ENCODE results near the gene TBC1D21. TPM values are rescaled to one million over a fixed set of nuclear protein-coding genes. Genes with fewer than 3 reads are reported as not detected.

Gene TBC1D21
- total and polyA plus RNA-seq, 10 of the 15 experiments (the other 5 are each of a cell fraction or from before 2014, with no cell fraction given), result not detected

DNA sequence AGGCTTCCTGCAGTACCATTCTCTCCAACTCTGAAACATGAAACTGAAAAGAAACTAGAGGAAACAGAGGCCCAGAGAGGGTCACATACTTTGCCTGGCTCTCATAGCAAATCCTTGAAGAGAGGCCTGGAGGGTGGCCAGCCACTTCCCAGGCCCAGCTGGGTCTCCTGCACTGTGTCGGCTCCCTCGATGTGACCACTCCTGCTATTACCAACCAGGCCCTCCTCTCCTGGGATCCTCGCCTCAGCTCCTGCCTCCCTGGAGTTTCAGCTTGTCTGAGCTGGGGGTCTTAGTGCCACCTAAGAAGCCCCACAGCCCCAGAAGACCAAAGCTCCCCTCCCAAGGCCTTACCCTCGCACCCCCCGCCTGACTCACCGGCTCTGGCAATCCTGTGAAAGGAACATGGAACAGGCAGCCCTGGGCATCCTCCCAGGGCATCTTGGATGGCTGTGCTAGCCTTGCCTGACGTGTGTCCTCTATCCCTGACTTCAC lies 57.5 kb downstream of the TBC1D21 start (continued):
- TF ChIP-seq, protein P1, sequence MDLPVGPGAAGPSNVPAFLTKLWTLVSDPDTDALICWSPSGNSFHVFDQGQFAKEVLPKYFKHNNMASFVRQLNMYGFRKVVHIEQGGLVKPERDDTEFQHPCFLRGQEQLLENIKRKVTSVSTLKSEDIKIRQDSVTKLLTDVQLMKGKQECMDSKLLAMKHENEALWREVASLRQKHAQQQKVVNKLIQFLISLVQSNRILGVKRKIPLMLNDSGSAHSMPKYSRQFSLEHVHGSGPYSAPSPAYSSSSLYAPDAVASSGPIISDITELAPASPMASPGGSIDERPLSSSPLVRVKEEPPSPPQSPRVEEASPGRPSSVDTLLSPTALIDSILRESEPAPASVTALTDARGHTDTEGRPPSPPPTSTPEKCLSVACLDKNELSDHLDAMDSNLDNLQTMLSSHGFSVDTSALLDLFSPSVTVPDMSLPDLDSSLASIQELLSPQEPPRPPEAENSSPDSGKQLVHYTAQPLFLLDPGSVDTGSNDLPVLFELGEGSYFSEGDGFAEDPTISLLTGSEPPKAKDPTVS (IDR thresholded peaks at IDR 0.05; ENCODE audit: low read depth, low read length), result no peak
- TF ChIP-seq RFX5 (IDR thresholded peaks at IDR 0.05; ENCODE audit: low read depth, low read length) (no peak), YY1 (IDR thresholded peaks at IDR 0.05; ENCODE audit: low read depth, low read length) (no peak), KAT2A (conservative IDR thresholded peaks at IDR 0.05; ENCODE audit: control insufficient read depth, low read depth, low read length) (no peak), RAD21 (IDR thresholded peaks at IDR 0.05; ENCODE audit: insufficient read depth, low read depth, low read length) (no peak), RCOR1 (conservative IDR thresholded peaks at IDR 0.05; ENCODE audit: low read depth, low read length) (no peak), SP1 (IDR thresholded peaks at IDR 0.05; ENCODE audit: low read depth, low read length) (no peak), MYC (IDR thresholded peaks at IDR 0.05; ENCODE audit: insufficient read depth, insufficient read length, insufficient replicate concordance, low read length, severe bottlenecking) (no peak)
- TF ChIP-seq, protein P2, sequence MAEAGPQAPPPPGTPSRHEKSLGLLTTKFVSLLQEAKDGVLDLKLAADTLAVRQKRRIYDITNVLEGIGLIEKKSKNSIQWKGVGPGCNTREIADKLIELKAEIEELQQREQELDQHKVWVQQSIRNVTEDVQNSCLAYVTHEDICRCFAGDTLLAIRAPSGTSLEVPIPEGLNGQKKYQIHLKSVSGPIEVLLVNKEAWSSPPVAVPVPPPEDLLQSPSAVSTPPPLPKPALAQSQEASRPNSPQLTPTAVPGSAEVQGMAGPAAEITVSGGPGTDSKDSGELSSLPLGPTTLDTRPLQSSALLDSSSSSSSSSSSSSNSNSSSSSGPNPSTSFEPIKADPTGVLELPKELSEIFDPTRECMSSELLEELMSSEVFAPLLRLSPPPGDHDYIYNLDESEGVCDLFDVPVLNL (IDR thresholded peaks at IDR 0.05; ENCODE audit: low read depth, low read length), result no peak

- DNase-seq (ENCODE audit: low read depth, low spot score) (no peak), FAIRE-seq (no peak), ATAC-seq (no peak)
- in situ Hi-C loops (cut with MboI) (no loop called here), intact Hi-C loops (cut with micrococcal nuclease; ENCODE audit: unreplicated experiment) (no loop called here)
- H3K4me3 ChIP-seq, result no peak overlapping the region
- no TSS peak for BruUV-seq (replicated peaks)
- no peaks in the 10 kb centered on the region for H4K20me1 ChIP-seq (ENCODE audit: control insufficient read depth, insufficient read depth)
- H3K36me3 ChIP-seq (ENCODE audit: control insufficient read depth in 2 of 2, insufficient read depth in 2 of 2, low read length in 1 of 2), result no peaks in the 10 kb centered on the region
- ChIA-PET POLR2A (interaction anchor here (0.6 kb wide), 1 partner anchor 74 kb away, joined by 3 read pairs; no protein-coding TSS in a partner anchor), CTCF (no interaction called here), RAD21 (ENCODE audit: unreplicated experiment) (no interaction called here), SMC1A (ENCODE audit: uncharacterized antibody, unreplicated experiment) (no interaction called here)
- H3K27ac ChIP-seq (ENCODE audit: control insufficient read depth, insufficient read depth), result no peak overlapping the region
- no peaks in the 10 kb centered on the region for H3K9me3 ChIP-seq (replicated peaks; ENCODE audit: control insufficient read depth, insufficient read depth, low read length)
- H3K27me3 ChIP-seq (replicated peaks in 1 of 2; ENCODE audit: control insufficient read depth in 2 of 2, insufficient read depth in 2 of 2, low read length in 1 of 2), result peaks cover 9 to 18% of the 10 kb centered on the region in 2 experiments
- H3K9ac ChIP-seq (ENCODE audit: control insufficient read depth, insufficient read depth, low read length), result no peak overlapping the region
- H3K4me2 ChIP-seq (ENCODE audit: control insufficient read depth, insufficient read depth), result no peak overlapping the region
- 0% methylated on average over 2 of the region's 2 CpGs for WGBS (ENCODE audit: insufficient coverage, insufficient replicate concordance, low lambda C conversion rate, missing lambda C conversion rate)
- no peaks in the 10 kb centered on the region for H3K4me1 ChIP-seq (ENCODE audit: control insufficient read depth, insufficient read depth, low read length)
- no peaks in the 10 kb centered on the region for H3K79me2 ChIP-seq (ENCODE audit: control insufficient read depth, insufficient read depth, low read length)
- no peak overlapping the region for H2AFZ ChIP-seq (ENCODE audit: control insufficient read depth, low read depth, low read length)
- TF ChIP-seq TCF7 (IDR thresholded peaks at IDR 0.05; ENCODE audit: borderline replicate concordance) (no peak), CBFB (IDR thresholded peaks at IDR 0.05; ENCODE audit: low read depth) (no peak), TBL1XR1 (IDR thresholded peaks at IDR 0.05; ENCODE audit: low read depth, low read length) (no peak), RAD51 (IDR thresholded peaks at IDR 0.05) (no peak), STAT3 (IDR thresholded peaks at IDR 0.05; ENCODE audit: low read depth, low read length) (no peak), BACH1 (IDR thresholded peaks at IDR 0.05; ENCODE audit: borderline replicate concordance) (no peak), EED (IDR thresholded peaks at IDR 0.05; ENCODE audit: low read depth) (no peak), RB1 (IDR thresholded peaks at IDR 0.05; ENCODE audit: borderline replicate concordance) (no peak), NR2C2 (IDR thresholded peaks at IDR 0.05; ENCODE audit: borderline replicate concordance, control insufficient read depth, insufficient read length, low read depth) (no peak), FOS (IDR thresholded peaks at IDR 0.05; ENCODE audit: borderline replicate concordance, extremely low read depth, insufficient read length) (no peak), KDM1A (IDR thresholded peaks at IDR 0.05; ENCODE audit: borderline replicate concordance) (no peak), BRCA1 (IDR thresholded peaks at IDR 0.05; ENCODE audit: low read depth, low read length) (no peak), HDGF (IDR thresholded peaks at IDR 0.05) (no peak), EGR1 (IDR thresholded peaks at IDR 0.05; ENCODE audit: borderline replicate concordance in 1 of 2, low read depth in 2 of 2, low read length in 2 of 2) (no peak), SMC3 (IDR thresholded peaks at IDR 0.05; ENCODE audit: borderline replicate concordance, low read length) (no peak), CEBPB (IDR thresholded peaks at IDR 0.05; ENCODE audit: borderline replicate concordance in 1 of 2, low read depth in 2 of 2, low read length in 2 of 2) (no peak)
Observed at GRCh38 chr15:73931441-73931840, 58.1 kb downstream of the TBC1D21 start.
